Nephron progenitor cell (in vitro differentiated cells): ENCODE results near the gene CDC5L.
A peak's percentile ranks its signal among the peaks of the same experiment; 100 is the strongest.
"Not testable (repeated sequence)": the region's sequence is repeated elsewhere in the genome, so short reads cannot be mapped to it uniquely, and the experiment has no call there.

Experiments
- DNase-seq: peaks from one replicate; pipeline ENCODE4 v3.0.0; 2021
- H3K27ac Mint-ChIP-seq: 2 replicates; pipeline ENCODE4 v1.8.0; 2021; ENCODE audit warnings: mild to moderate bottlenecking, moderate library complexity, mixed read lengths
- H3K27me3 Mint-ChIP-seq: 2 replicates; pipeline ENCODE4 v1.8.0; 2021; ENCODE audit warnings: mild to moderate bottlenecking, low read depth, mixed read lengths; ENCODE audit not compliant: poor library complexity
- H3K36me3 Mint-ChIP-seq: 2 replicates; pipeline ENCODE4 v1.8.0; 2021; ENCODE audit warnings: low read depth, mixed read lengths
- H3K4me1 Mint-ChIP-seq: 2 replicates; pipeline ENCODE4 v1.8.0; 2021; ENCODE audit warnings: mixed read lengths
- H3K4me3 Mint-ChIP-seq: 2 replicates; pipeline ENCODE4 v1.8.0; 2021; ENCODE audit warnings: mild to moderate bottlenecking, moderate library complexity, mixed read lengths
- H3K9me3 Mint-ChIP-seq: 2 replicates; pipeline ENCODE4 v1.8.0; 2021; ENCODE audit warnings: mild to moderate bottlenecking, moderate library complexity, mixed read lengths
- CTCF ChIP-seq: fragments of 200-600 bp; sonication (generic); IDR thresholded peaks from 2 replicates; pipeline ENCODE4 v1.5.0; 2021; ENCODE audit warnings: antibody characterized with exemption

The CDC5L gene

GRCh38 chr6:44342052-44342451 is 45.5 kb upstream of the CDC5L start:
- peak overlapping the region; percentile 72 for H3K4me3 Mint-ChIP-seq
- no peak for DNase-seq
- no peaks in the 10 kb centered on the region for H3K36me3 Mint-ChIP-seq
- no peak for TF ChIP-seq CTCF
- H3K27me3 Mint-ChIP-seq = peaks cover 23% of the 10 kb centered on the region
- H3K4me1 Mint-ChIP-seq = peaks cover 66% of the 10 kb centered on the region
- no peaks in the 10 kb centered on the region for H3K9me3 Mint-ChIP-seq
- H3K27ac Mint-ChIP-seq = peak overlapping the region; percentile 97

- peak within 1 kb of the TSS; percentile 97 for H3K27ac Mint-ChIP-seq
- H3K36me3 Mint-ChIP-seq = no peaks in the 10 kb centered on the region
- DNase-seq = peak; percentile 30
- peaks cover 23% of the 10 kb centered on the region for H3K27me3 Mint-ChIP-seq
- no peaks in the 10 kb centered on the region for H3K9me3 Mint-ChIP-seq
- peaks cover 64% of the 10 kb centered on the region for H3K4me1 Mint-ChIP-seq
- H3K4me3 Mint-ChIP-seq = peak within 1 kb of the TSS; percentile 72
- TF ChIP-seq CTCF = no peak
These were observed 45.0 kb upstream of the CDC5L start, which contains the start of gene SPATS1 for GRCh38 chr6:44342489-44342888. SPATS1 (plus strand) TSS chr6:44342650; CDS start chr6:44343096, 446 bp downstream.

GRCh38 chr6:44346818-44347217 is 40.7 kb upstream of the CDC5L start:
- not testable (repeated sequence) for H3K4me3 Mint-ChIP-seq, H3K36me3 Mint-ChIP-seq, H3K9me3 Mint-ChIP-seq, DNase-seq, H3K27ac Mint-ChIP-seq
- Mint-ChIP-seq H3K4me1 (peaks cover 31% of the 10 kb centered on the region), H3K27me3 (peaks cover 25% of the 10 kb centered on the region)

- Mint-ChIP-seq H3K27ac (peak overlapping the region; percentile 69), H3K4me1 (peaks cover 6% of the 10 kb centered on the region), H3K36me3 (no peaks in the 10 kb centered on the region), H3K9me3 (no peaks in the 10 kb centered on the region), H3K4me3 (no peak overlapping the region), H3K27me3 (peaks cover 19% of the 10 kb centered on the region)
- no peak for DNase-seq
- no peak for TF ChIP-seq CTCF
These were observed 37.4 kb upstream of the CDC5L start for GRCh38 chr6:44349904-44350649.

- H3K4me1 Mint-ChIP-seq, H3K9me3 Mint-ChIP-seq: not testable (repeated sequence)
- peaks cover 19% of the 10 kb centered on the region for H3K27me3 Mint-ChIP-seq
These were observed 36.9 kb upstream of the CDC5L start for GRCh38 chr6:44350650-44350994.

GRCh38 chr6:44352259-44352658 is 35.2 kb upstream of the CDC5L start:
- H3K9me3 Mint-ChIP-seq = no peaks in the 10 kb centered on the region
- no peak for TF ChIP-seq CTCF
- H3K27ac Mint-ChIP-seq = no peak overlapping the region
- peaks cover 18% of the 10 kb centered on the region for H3K27me3 Mint-ChIP-seq
- DNase-seq = no peak
- H3K36me3 Mint-ChIP-seq = no peaks in the 10 kb centered on the region
- H3K4me3 Mint-ChIP-seq = no peak overlapping the region
- H3K4me1 Mint-ChIP-seq = peaks cover 6% of the 10 kb centered on the region

More at GRCh38 chr6:44350650-44350994, 36.9 kb upstream of the CDC5L start:
- not testable (repeated sequence) for H3K36me3 Mint-ChIP-seq, DNase-seq, H3K4me3 Mint-ChIP-seq, H3K27ac Mint-ChIP-seq

GRCh38 chr6:44353336-44353735 is 34.2 kb upstream of the CDC5L start:
- Mint-ChIP-seq H3K4me3 (no peak overlapping the region), H3K36me3 (no peaks in the 10 kb centered on the region), H3K27me3 (peaks cover 22% of the 10 kb centered on the region), H3K9me3 (no peaks in the 10 kb centered on the region), H3K27ac (no peak overlapping the region), H3K4me1 (peaks cover 6% of the 10 kb centered on the region)
- TF ChIP-seq CTCF = no peak
- DNase-seq = no peak
